ENCODE results near the gene CC2D1A. TPM values are rescaled to one million over a fixed set of nuclear protein-coding genes. Genes with fewer than 3 reads are reported as not detected.
A peak's percentile ranks its signal among the peaks of the same experiment; 100 is the strongest.

CC2D1A gene
- total RNA-seq (10 to 100 TPM in 1 of 2 donors, 1 to 10 TPM in 1; 7.4 to 12.0 TPM), polyA plus RNA-seq (10 to 100 TPM in 1 of 2 donors, 1 to 10 TPM in 1; 8.4 to 11.5 TPM)

DNA sequence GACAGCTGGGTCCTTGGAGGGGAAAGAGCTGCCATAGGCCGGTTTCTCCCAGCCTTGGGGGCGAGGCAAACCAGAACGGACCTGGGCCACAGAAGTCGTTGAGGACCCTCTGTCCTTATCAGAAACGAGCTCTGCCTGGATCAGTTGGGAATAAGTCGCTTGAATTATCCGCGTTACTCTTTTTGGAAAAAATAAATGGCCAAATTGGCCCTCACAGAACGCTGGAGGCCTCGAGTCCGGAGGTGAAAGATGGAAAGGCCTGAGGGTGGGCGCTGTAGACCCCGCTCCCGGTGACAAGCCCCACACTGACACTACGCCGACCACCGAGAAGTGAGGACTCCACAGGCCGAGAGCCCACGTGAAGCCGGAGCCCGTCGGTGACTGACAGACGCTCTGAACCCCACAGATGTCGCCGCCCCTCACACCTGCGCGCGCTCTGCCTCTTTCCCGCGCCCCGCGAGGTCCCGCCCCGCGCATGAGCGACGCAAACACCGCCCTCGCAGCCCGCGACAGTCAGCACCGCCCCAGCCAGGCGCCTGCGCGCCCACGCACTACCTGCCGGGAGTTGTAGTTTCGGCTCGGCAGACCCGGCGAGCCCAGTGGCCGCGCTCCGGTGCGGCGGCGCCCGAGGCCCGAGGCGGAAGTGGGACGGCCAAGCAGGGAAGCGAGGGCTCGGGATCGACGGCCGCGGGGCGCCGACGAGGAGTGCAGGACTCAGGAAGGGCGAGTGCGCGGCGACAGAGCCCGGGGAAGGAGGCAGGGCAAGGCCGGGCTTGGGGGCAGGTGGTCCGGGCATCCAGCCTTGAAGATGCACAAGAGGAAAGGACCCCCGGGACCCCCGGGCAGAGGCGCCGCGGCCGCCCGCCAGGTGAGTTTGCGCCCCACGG lies at the start of gene CC2D1A, which contains the start of gene BRME1:
Gene CC2D1A, plus strand, starts transcription at position 568 of the 887 bp plus-strand sequence. Its CDS starts 241 bp downstream, at position 809.
Gene BRME1, minus strand, starts transcription at position 484 of the 887 bp plus-strand sequence. CDS start 1,225 bp downstream, outside the sequence.
- peaks cover 6 to 31% (median 25%) of the 10 kb centered on the region in 4 donors for H3K4me1 ChIP-seq (ENCODE audit: control insufficient read depth in 4 of 4, insufficient read depth in 4 of 4, low read length in 3 of 4)
- peak within 1 kb of the TSS; percentile 61 to 76 (median 63) for H3K4me3 ChIP-seq (ENCODE audit: low read depth in 1 of 3, low read length in 3 of 3)
- WGBS, result 8% methylated on average over 86 of the region's 86 CpGs
- no peaks in the 10 kb centered on the region for H3K9me3 ChIP-seq (ENCODE audit: control insufficient read depth in 4 of 4, low read length in 3 of 4)
- no peaks in the 10 kb centered on the region for H3K36me3 ChIP-seq (ENCODE audit: control insufficient read depth in 4 of 4, insufficient read depth in 3 of 4, low read depth in 1 of 4, low read length in 3 of 4)
- no peak for TF ChIP-seq SP1 (IDR thresholded peaks at IDR 0.05)
- peak in 1 of 2 donors; percentile 78 for TF ChIP-seq EGR1 (IDR thresholded peaks at IDR 0.05; ENCODE audit: low read depth in 2 of 2)
- no peak for TF ChIP-seq ATF3 (IDR thresholded peaks at IDR 0.05)
- TF ChIP-seq, protein P1, sequence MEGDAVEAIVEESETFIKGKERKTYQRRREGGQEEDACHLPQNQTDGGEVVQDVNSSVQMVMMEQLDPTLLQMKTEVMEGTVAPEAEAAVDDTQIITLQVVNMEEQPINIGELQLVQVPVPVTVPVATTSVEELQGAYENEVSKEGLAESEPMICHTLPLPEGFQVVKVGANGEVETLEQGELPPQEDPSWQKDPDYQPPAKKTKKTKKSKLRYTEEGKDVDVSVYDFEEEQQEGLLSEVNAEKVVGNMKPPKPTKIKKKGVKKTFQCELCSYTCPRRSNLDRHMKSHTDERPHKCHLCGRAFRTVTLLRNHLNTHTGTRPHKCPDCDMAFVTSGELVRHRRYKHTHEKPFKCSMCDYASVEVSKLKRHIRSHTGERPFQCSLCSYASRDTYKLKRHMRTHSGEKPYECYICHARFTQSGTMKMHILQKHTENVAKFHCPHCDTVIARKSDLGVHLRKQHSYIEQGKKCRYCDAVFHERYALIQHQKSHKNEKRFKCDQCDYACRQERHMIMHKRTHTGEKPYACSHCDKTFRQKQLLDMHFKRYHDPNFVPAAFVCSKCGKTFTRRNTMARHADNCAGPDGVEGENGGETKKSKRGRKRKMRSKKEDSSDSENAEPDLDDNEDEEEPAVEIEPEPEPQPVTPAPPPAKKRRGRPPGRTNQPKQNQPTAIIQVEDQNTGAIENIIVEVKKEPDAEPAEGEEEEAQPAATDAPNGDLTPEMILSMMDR (IDR thresholded peaks at IDR 0.05; ENCODE audit: low read depth, low read length, missing input control), result peak; percentile 6
- H3K27me3 ChIP-seq (ENCODE audit: control insufficient read depth in 4 of 4, insufficient read depth in 4 of 4, low read length in 3 of 4), result no peaks in the 10 kb centered on the region
- peak; percentile 94 for DNase-seq (ENCODE audit: low spot score)
- H3K27ac ChIP-seq (ENCODE audit: low read depth in 1 of 2, low read length in 2 of 2), result peak within 1 kb of the TSS; percentile 40 to 68
- peak within 1 kb of the TSS; percentile 8 to 44 for H3K9ac ChIP-seq (ENCODE audit: low read depth in 1 of 2, low read length in 2 of 2)

GRCh38 chr19:13856497-13856896 lies 49.5 kb upstream of the CC2D1A start:
- 46% methylated on average over 2 of the region's 2 CpGs for WGBS
- no peak for DNase-seq (ENCODE audit: low spot score)
- no peak overlapping the region for H3K27ac ChIP-seq (ENCODE audit: low read depth in 1 of 2, low read length in 2 of 2)

More at GRCh38 chr19:13856497-13856896, 49.5 kb upstream of the CC2D1A start:
- no peak overlapping the region for H3K9ac ChIP-seq (ENCODE audit: low read depth in 1 of 2, low read length in 2 of 2)
- peaks cover 0 to 1% (median 0%) of the 10 kb centered on the region in 4 donors for H3K4me1 ChIP-seq (ENCODE audit: control insufficient read depth in 4 of 4, insufficient read depth in 4 of 4, low read length in 3 of 4)
- H3K4me3 ChIP-seq (ENCODE audit: low read depth in 1 of 3, low read length in 3 of 3), result no peak overlapping the region
- H3K9me3 ChIP-seq (ENCODE audit: control insufficient read depth in 4 of 4, low read length in 3 of 4), result no peaks in the 10 kb centered on the region
- H3K36me3 ChIP-seq (ENCODE audit: control insufficient read depth in 4 of 4, insufficient read depth in 3 of 4, low read depth in 1 of 4, low read length in 3 of 4), result no peaks in the 10 kb centered on the region
- no peaks in the 10 kb centered on the region for H3K27me3 ChIP-seq (ENCODE audit: control insufficient read depth in 4 of 4, insufficient read depth in 4 of 4, low read length in 3 of 4)
- TF ChIP-seq ATF3 (IDR thresholded peaks at IDR 0.05) (no peak), JUND (IDR thresholded peaks at IDR 0.05) (no peak), SP1 (IDR thresholded peaks at IDR 0.05) (no peak), TAF1 (conservative IDR thresholded peaks at IDR 0.05) (no peak), YY1 (IDR thresholded peaks at IDR 0.05) (no peak), RXRA (IDR thresholded peaks at IDR 0.05) (no peak), ZBTB33 (IDR thresholded peaks at IDR 0.05) (no peak)

All from liver (tissue), 9 donors.